Measurements from ENCODE around the gene CCDC40. TPM values are rescaled to one million over a fixed set of nuclear protein-coding genes. Genes with fewer than 3 reads are reported as not detected.

Gene CCDC40
- total RNA-seq, 1 experiment from 2014 or later, result 9.9 TPM

- TF ChIP-seq CTCF (IDR thresholded peaks at IDR 0.05; ENCODE audit: unreplicated experiment), result no peak
- intact Hi-C loops (cut with micrococcal nuclease; ENCODE audit: unreplicated experiment), result no loop called here
- CTCF ChIA-PET, result interaction anchor here (1.8 kb wide), 1 partner anchor 21 kb away, joined by 10 read pairs; the partner anchor contains the start of gene GAA
- DNase-seq, result no peak
- H3K4me3 Mint-ChIP-seq (ENCODE audit: low read depth, unreplicated experiment), result no peak overlapping the region
- H3K36me3 Mint-ChIP-seq (ENCODE audit: insufficient read depth, unreplicated experiment), result peaks cover 4% of the 10 kb centered on the region
- no TSS peak for BruUV-seq (replicated peaks)
- no peak overlapping the region for H3K27ac Mint-ChIP-seq (ENCODE audit: unreplicated experiment)
- H3K9me3 Mint-ChIP-seq (ENCODE audit: low read depth, unreplicated experiment), result no peaks in the 10 kb centered on the region
- peaks cover 15% of the 10 kb centered on the region for H3K27me3 Mint-ChIP-seq (ENCODE audit: unreplicated experiment)
- no peaks in the 10 kb centered on the region for H3K4me1 Mint-ChIP-seq (ENCODE audit: low read depth, unreplicated experiment)
Observed at GRCh38 chr17:80122926-80123505, 86.6 kb downstream of the CCDC40 start.

DNA sequence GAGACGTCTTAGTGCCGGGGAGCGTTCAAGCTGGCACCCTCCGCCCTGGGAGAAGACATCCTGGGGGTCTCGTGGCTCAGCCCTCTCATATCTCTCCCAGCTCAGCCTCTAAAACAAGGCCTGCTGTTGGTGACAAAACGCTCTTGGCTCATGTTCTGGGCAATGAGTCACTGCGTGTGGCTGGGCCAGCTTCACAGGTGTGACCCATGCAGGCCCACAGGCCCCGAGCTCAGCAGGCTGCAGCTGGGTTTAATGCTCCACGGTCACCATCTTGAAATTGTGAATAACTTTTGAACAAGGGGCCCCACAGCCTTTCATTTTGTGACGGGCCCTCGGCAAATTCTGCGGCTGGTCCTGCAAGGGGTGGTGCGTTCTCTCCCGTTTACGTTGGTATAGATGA, 87.3 kb downstream of the CCDC40 start:
- no TSS peak for BruUV-seq (replicated peaks)
- CTCF ChIA-PET, result interaction anchor here (1.0 to 1.8 kb wide), 7 partner anchors 14 to 127 kb away, joined by 3 to 10 read pairs (median 3); partner anchors contain the start of gene GAA
- Mint-ChIP-seq H3K9me3 (ENCODE audit: low read depth, unreplicated experiment) (no peaks in the 10 kb centered on the region), H3K27ac (ENCODE audit: unreplicated experiment) (no peak overlapping the region), H3K36me3 (ENCODE audit: insufficient read depth, unreplicated experiment) (peaks cover 4% of the 10 kb centered on the region), H3K4me1 (ENCODE audit: low read depth, unreplicated experiment) (no peaks in the 10 kb centered on the region), H3K27me3 (ENCODE audit: unreplicated experiment) (peaks cover 23% of the 10 kb centered on the region), H3K4me3 (ENCODE audit: low read depth, unreplicated experiment) (no peak overlapping the region)
- intact Hi-C loops (cut with micrococcal nuclease; ENCODE audit: unreplicated experiment), result no loop called here
- DNase-seq, result peak; percentile 35
- no peak for TF ChIP-seq CTCF (IDR thresholded peaks at IDR 0.05; ENCODE audit: unreplicated experiment)

DNA sequence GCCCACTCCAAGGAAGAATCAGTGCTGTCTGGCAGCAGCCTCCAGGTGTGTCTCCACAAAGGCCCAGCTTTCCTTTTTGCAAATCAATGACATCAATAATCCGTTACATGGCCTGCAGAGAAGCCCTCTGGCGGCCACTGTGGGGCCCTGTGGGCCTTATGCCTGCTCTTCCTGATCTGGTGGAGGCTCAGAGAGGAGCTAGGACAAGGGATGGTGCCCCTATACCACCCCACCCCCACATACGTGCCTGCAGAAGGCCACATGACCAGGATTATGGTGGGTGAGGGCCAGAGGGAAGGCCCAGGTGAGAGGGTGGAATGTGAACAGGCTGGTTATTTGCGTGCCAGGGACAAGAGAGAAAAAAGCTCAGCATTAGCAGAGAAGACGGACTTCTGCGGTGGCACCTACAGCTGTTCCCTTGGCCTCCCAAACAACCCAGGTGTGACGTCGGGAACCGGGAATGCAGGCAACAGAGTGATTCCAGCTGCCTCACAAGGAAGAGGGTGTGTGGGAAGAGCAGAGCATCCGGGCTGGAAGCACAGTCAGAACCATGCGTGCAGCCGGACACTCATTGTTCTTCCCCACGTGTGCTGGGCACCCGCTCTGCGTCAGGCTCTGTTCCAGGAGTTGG, 88.0 kb downstream of the CCDC40 start:
- intact Hi-C loops (cut with micrococcal nuclease; ENCODE audit: unreplicated experiment), result no loop called here
- CTCF ChIA-PET, result interaction anchor here (0.8 to 1.8 kb wide), 8 partner anchors 15 to 127 kb away, joined by 3 to 10 read pairs (median 4); partner anchors contain the start of gene GAA
- Mint-ChIP-seq H3K27me3 (ENCODE audit: unreplicated experiment) (peaks cover 27% of the 10 kb centered on the region), H3K27ac (ENCODE audit: unreplicated experiment) (no peak overlapping the region), H3K9me3 (ENCODE audit: low read depth, unreplicated experiment) (no peaks in the 10 kb centered on the region), H3K4me3 (ENCODE audit: low read depth, unreplicated experiment) (no peak overlapping the region), H3K36me3 (ENCODE audit: insufficient read depth, unreplicated experiment) (peaks cover 4% of the 10 kb centered on the region), H3K4me1 (ENCODE audit: low read depth, unreplicated experiment) (no peaks in the 10 kb centered on the region)
- no TSS peak for BruUV-seq (replicated peaks)
- TF ChIP-seq CTCF (IDR thresholded peaks at IDR 0.05; ENCODE audit: unreplicated experiment), result peak; percentile 40
- peak; percentile 54 for DNase-seq

GRCh38 chr17:80125656-80126448, 89.4 kb downstream of the CCDC40 start:
- Mint-ChIP-seq H3K9me3 (ENCODE audit: low read depth, unreplicated experiment) (no peaks in the 10 kb centered on the region), H3K27ac (ENCODE audit: unreplicated experiment) (no peak overlapping the region), H3K4me1 (ENCODE audit: low read depth, unreplicated experiment) (no peaks in the 10 kb centered on the region), H3K4me3 (ENCODE audit: low read depth, unreplicated experiment) (no peak overlapping the region), H3K36me3 (ENCODE audit: insufficient read depth, unreplicated experiment) (peaks cover 4% of the 10 kb centered on the region), H3K27me3 (ENCODE audit: unreplicated experiment) (peaks cover 27% of the 10 kb centered on the region)
- no peak for TF ChIP-seq CTCF (IDR thresholded peaks at IDR 0.05; ENCODE audit: unreplicated experiment)
- intact Hi-C loops (cut with micrococcal nuclease; ENCODE audit: unreplicated experiment), result no loop called here
- CTCF ChIA-PET, result no interaction called here
- DNase-seq, result no peak
- BruUV-seq (replicated peaks), result no TSS peak

Data from Calu3 (cell line).